ENCODE data around the gene GOT1.

- TF ChIP-seq CTCF (IDR thresholded peaks at IDR 0.05; ENCODE audit: control extremely low read depth in 1 of 3, insufficient read depth in 1 of 3, low read depth in 1 of 3, low read length in 3 of 3) (no peak), RAD21 (IDR thresholded peaks at IDR 0.05 in 1 of 2, conservative IDR thresholded peaks at IDR 0.05 in 1 of 2; ENCODE audit: low read depth in 2 of 2, low read length in 2 of 2) (no peak)
Measured at GRCh38 chr10:99396471-99396870, 34.0 kb downstream of the GOT1 start.

Measured in H1 (cell line).